ENCODE measurements around the gene IL4. TPM values are rescaled to one million over a fixed set of nuclear protein-coding genes. Genes with fewer than 3 reads are reported as not detected.

IL4 gene
- polyA plus RNA-seq, 1 donor from 2014 or later = not detected

DNA sequence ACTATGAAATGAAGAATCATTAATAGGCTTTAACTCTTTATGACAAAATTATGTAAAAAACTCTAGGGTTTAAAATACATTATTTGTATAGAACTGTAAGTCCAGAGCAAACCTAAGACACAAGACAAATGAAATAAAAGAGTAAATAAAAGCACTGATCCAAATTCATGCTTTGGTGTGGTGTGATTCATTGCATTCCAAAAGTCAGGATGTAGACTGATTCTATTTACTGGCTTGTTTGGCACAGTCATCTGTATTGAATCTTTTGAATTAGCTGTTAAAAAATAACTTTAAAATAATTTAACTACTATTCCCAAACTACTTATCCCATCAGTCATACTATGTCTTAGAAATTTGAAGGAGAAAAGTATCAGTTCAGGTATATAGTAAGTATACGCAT is 31.1 kb downstream of the IL4 start:
- Histone ChIP-seq H3K27ac (ENCODE audit: low read length) (no peak overlapping the region), H4K20me1 (ENCODE audit: insufficient read depth) (no peaks in the 10 kb centered on the region), H3K4me2 (ENCODE audit: low read length) (no peak overlapping the region), H3K9me3 (ENCODE audit: low read length) (no peaks in the 10 kb centered on the region), H3K9ac (ENCODE audit: low read length) (no peak overlapping the region), H3K27me3 (ENCODE audit: insufficient read depth, low read depth, low read length) (no peaks in the 10 kb centered on the region), H3K79me2 (replicated peaks; ENCODE audit: insufficient read depth, low read length) (no peaks in the 10 kb centered on the region), H3K36me3 (ENCODE audit: insufficient read depth, low read length) (peaks cover 5% of the 10 kb centered on the region), H3F3A (ENCODE audit: insufficient read depth, low read length, poor library complexity, severe bottlenecking) (no peaks in the 10 kb centered on the region), H3K4me3 (ENCODE audit: low read length) (no peak overlapping the region), H3K9me2 (ENCODE audit: insufficient read depth, low read length) (no peaks in the 10 kb centered on the region), H2AFZ (ENCODE audit: low read depth, low read length) (no peak overlapping the region)
- no peak for TF ChIP-seq SMC3 (conservative IDR thresholded peaks at IDR 0.05; ENCODE audit: poor library complexity)
- TF ChIP-seq TAF1 (IDR thresholded peaks at IDR 0.05; ENCODE audit: low read depth) = no peak
- no peak for TF ChIP-seq REST (IDR thresholded peaks at IDR 0.05; ENCODE audit: borderline replicate concordance)
- TF ChIP-seq MXI1 (conservative IDR thresholded peaks at IDR 0.05; ENCODE audit: poor library complexity, severe bottlenecking) = no peak
- TF ChIP-seq POLR2AphosphoS5 (IDR thresholded peaks at IDR 0.05) = no peak
- TF ChIP-seq, protein P1, sequence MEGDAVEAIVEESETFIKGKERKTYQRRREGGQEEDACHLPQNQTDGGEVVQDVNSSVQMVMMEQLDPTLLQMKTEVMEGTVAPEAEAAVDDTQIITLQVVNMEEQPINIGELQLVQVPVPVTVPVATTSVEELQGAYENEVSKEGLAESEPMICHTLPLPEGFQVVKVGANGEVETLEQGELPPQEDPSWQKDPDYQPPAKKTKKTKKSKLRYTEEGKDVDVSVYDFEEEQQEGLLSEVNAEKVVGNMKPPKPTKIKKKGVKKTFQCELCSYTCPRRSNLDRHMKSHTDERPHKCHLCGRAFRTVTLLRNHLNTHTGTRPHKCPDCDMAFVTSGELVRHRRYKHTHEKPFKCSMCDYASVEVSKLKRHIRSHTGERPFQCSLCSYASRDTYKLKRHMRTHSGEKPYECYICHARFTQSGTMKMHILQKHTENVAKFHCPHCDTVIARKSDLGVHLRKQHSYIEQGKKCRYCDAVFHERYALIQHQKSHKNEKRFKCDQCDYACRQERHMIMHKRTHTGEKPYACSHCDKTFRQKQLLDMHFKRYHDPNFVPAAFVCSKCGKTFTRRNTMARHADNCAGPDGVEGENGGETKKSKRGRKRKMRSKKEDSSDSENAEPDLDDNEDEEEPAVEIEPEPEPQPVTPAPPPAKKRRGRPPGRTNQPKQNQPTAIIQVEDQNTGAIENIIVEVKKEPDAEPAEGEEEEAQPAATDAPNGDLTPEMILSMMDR (IDR thresholded peaks at IDR 0.05; ENCODE audit: poor library complexity, severe bottlenecking) = no peak
- no peak for TF ChIP-seq EZH2 (IDR thresholded peaks at IDR 0.05; ENCODE audit: borderline replicate concordance, insufficient read depth, low read length, poor library complexity, severe bottlenecking)
- TF ChIP-seq EP300 (conservative IDR thresholded peaks at IDR 0.05; ENCODE audit: poor library complexity, severe bottlenecking) = no peak

GRCh38 chr5:132708645-132709044 is 34.9 kb downstream of the IL4 start:
- Histone ChIP-seq H3K4me2 (ENCODE audit: low read length) (no peak overlapping the region), H3K27me3 (ENCODE audit: insufficient read depth, low read depth, low read length) (no peaks in the 10 kb centered on the region), H3F3A (ENCODE audit: insufficient read depth, low read length, poor library complexity, severe bottlenecking) (no peaks in the 10 kb centered on the region), H3K9me3 (ENCODE audit: low read length) (no peaks in the 10 kb centered on the region), H4K20me1 (ENCODE audit: insufficient read depth) (no peaks in the 10 kb centered on the region), H2AFZ (ENCODE audit: low read depth, low read length) (no peak overlapping the region), H3K9ac (ENCODE audit: low read length) (no peak overlapping the region), H3K4me3 (ENCODE audit: low read length) (no peak overlapping the region), H3K9me2 (ENCODE audit: insufficient read depth, low read length) (no peaks in the 10 kb centered on the region), H3K79me2 (replicated peaks; ENCODE audit: insufficient read depth, low read length) (no peaks in the 10 kb centered on the region), H3K36me3 (ENCODE audit: insufficient read depth, low read length) (peaks cover 7% of the 10 kb centered on the region), H3K27ac (ENCODE audit: low read length) (no peak overlapping the region)
- TF ChIP-seq, protein P1 (IDR thresholded peaks at IDR 0.05; ENCODE audit: poor library complexity, severe bottlenecking) = no peak
- no peak for TF ChIP-seq MXI1 (conservative IDR thresholded peaks at IDR 0.05; ENCODE audit: poor library complexity, severe bottlenecking)
- TF ChIP-seq TAF1 (IDR thresholded peaks at IDR 0.05; ENCODE audit: low read depth) = no peak
- no peak for TF ChIP-seq REST (IDR thresholded peaks at IDR 0.05; ENCODE audit: borderline replicate concordance)
- no peak for TF ChIP-seq EZH2 (IDR thresholded peaks at IDR 0.05; ENCODE audit: borderline replicate concordance, insufficient read depth, low read length, poor library complexity, severe bottlenecking)
- no peak for TF ChIP-seq POLR2AphosphoS5 (IDR thresholded peaks at IDR 0.05)
- no peak for TF ChIP-seq RAD21 (conservative IDR thresholded peaks at IDR 0.05)
- no peak for TF ChIP-seq SMC3 (conservative IDR thresholded peaks at IDR 0.05; ENCODE audit: poor library complexity)
- TF ChIP-seq EP300 (conservative IDR thresholded peaks at IDR 0.05; ENCODE audit: poor library complexity, severe bottlenecking) = no peak
